ENCODE measurements around the gene PRICKLE4. TPM values are rescaled to one million over a fixed set of nuclear protein-coding genes. Genes with fewer than 3 reads are reported as not detected.

PRICKLE4 gene
- total and polyA plus RNA-seq, 2 of the 13 experiments (the other 11 are each of a cell fraction or from before 2014, with no cell fraction given), result 0.92 to 1.2 TPM

- peak; percentile 81; the same call in 1 of the 2 replicates for TF ChIP-seq ZNF280D (CRISPR knock-in tag; IDR thresholded peaks at IDR 0.05)
- TF ChIP-seq ZNF263 (CRISPR knock-in tag; IDR thresholded peaks at IDR 0.05), result peak; percentile 76
- peak; percentile 99 for TF ChIP-seq GATAD1 (CRISPR knock-in tag; IDR thresholded peaks at IDR 0.05)
- no peak for TF ChIP-seq ZNF18 (CRISPR knock-in tag; IDR thresholded peaks at IDR 0.05; ENCODE audit: insufficient replicate concordance)
- TF ChIP-seq ZNF281 (CRISPR knock-in tag; IDR thresholded peaks at IDR 0.05; ENCODE audit: borderline replicate concordance), result 0 out of 2 replicates have a peak, but pooled peaks have one; percentile 23
- TF ChIP-seq ZNF839 (CRISPR knock-in tag; IDR thresholded peaks at IDR 0.05; ENCODE audit: borderline replicate concordance), result no peak
- no peak; the same call in 1 of the 2 replicates for TF ChIP-seq GTF2F1 (IDR thresholded peaks at IDR 0.05; ENCODE audit: low read length)
- no peak for TF ChIP-seq GFI1 (CRISPR knock-in tag; IDR thresholded peaks at IDR 0.05; ENCODE audit: borderline replicate concordance)
- peak; percentile 88 for TF ChIP-seq ZNF331 (CRISPR knock-in tag; IDR thresholded peaks at IDR 0.05)
- TF ChIP-seq TERF1 (CRISPR knock-in tag; IDR thresholded peaks at IDR 0.05), result peak; percentile 87; the same call in 1 of the 2 replicates
- 0 out of 2 replicates have a peak, but pooled peaks have one; percentile 2 for TF ChIP-seq ZNF589 (CRISPR knock-in tag; conservative IDR thresholded peaks at IDR 0.05)
- no peak for TF ChIP-seq LBX2 (CRISPR knock-in tag; IDR thresholded peaks at IDR 0.05; ENCODE audit: borderline replicate concordance)
- TF ChIP-seq RFX1 (IDR thresholded peaks at IDR 0.05), result no peak
- peak; percentile 58; the same call in 1 of the 2 replicates for TF ChIP-seq ZNF503 (CRISPR knock-in tag; IDR thresholded peaks at IDR 0.05)
- peak; percentile 58; the same call in 1 of the 2 replicates for TF ChIP-seq FOXJ3 (CRISPR knock-in tag; IDR thresholded peaks at IDR 0.05; ENCODE audit: borderline replicate concordance)
- TF ChIP-seq MIER2 (CRISPR knock-in tag; IDR thresholded peaks at IDR 0.05), result peak; percentile 85; the same call in 1 of the 2 replicates
Measured at GRCh38 chr6:41787219-41787917, 6.8 kb downstream of the PRICKLE4 start, which contains the start of gene TOMM6 (continued).

Measured in HepG2 (cell line).